ENCODE measurements around the gene ATP2B3. TPM values are rescaled to one million over a fixed set of nuclear protein-coding genes. Genes with fewer than 3 reads are reported as not detected.
"Not testable (repeated sequence)": the region's sequence is repeated elsewhere in the genome, so short reads cannot be mapped to it uniquely, and the experiment has no call there.

ATP2B3 gene
- total RNA-seq, 1 donor from 2014 or later = not detected

- peak overlapping the region; percentile 77 for H3K4me3 Mint-ChIP-seq
- intact Hi-C loops (cut with micrococcal nuclease) = no loop called here
- H3K27me3 Mint-ChIP-seq = no peaks in the 10 kb centered on the region
- ATAC-seq (ENCODE audit: low read depth) (no peak), DNase-seq (no peak)
- no peak for TF ChIP-seq CTCF (IDR thresholded peaks at IDR 0.05)
- peaks cover 9% of the 10 kb centered on the region for H3K36me3 Mint-ChIP-seq (ENCODE audit: low read depth)
- POLR2A ChIA-PET = interaction anchor here (0.5 to 2.4 kb wide), 3 partner anchors 10 to 327 kb away, joined by 3 to 12 read pairs (median 3); no protein-coding TSS in a partner anchor
- no peaks in the 10 kb centered on the region for H3K9me3 Mint-ChIP-seq
- H3K4me1 Mint-ChIP-seq = peaks cover 36% of the 10 kb centered on the region
- H3K27ac Mint-ChIP-seq = no peak overlapping the region
- CTCF ChIA-PET = interaction anchor here (1.6 kb wide), 1 partner anchor 9 kb away, joined by 9 read pairs; no protein-coding TSS in a partner anchor
Observed at GRCh38 chrX:153600032-153600373, 82.6 kb downstream of the ATP2B3 start.

- TF ChIP-seq CTCF (IDR thresholded peaks at IDR 0.05) = no peak
- H3K4me3 Mint-ChIP-seq = no peak overlapping the region
- no peaks in the 10 kb centered on the region for H3K9me3 Mint-ChIP-seq
- no peaks in the 10 kb centered on the region for H3K27me3 Mint-ChIP-seq
- H3K4me1 Mint-ChIP-seq = peaks cover 30% of the 10 kb centered on the region
- no peak overlapping the region for H3K27ac Mint-ChIP-seq
- peaks cover 2% of the 10 kb centered on the region for H3K36me3 Mint-ChIP-seq (ENCODE audit: low read depth)
- ATAC-seq (ENCODE audit: low read depth) (no peak), DNase-seq (no peak)
- POLR2A ChIA-PET = interaction anchor here (0.5 to 2.4 kb wide), 3 partner anchors 9 to 326 kb away, joined by 3 to 12 read pairs (median 11); no protein-coding TSS in a partner anchor
- intact Hi-C loops (cut with micrococcal nuclease) = no loop called here
- CTCF ChIA-PET = interaction anchor here (1.2 to 1.6 kb wide), 2 partner anchors 8 to 9 kb away, joined by 3 to 9 read pairs; no protein-coding TSS in a partner anchor
Observed at GRCh38 chrX:153600921-153601320, 83.5 kb downstream of the ATP2B3 start.

- intact Hi-C loops (cut with micrococcal nuclease) = no loop called here
- ChIA-PET POLR2A (no interaction called here), CTCF (interaction anchor here (1.2 kb wide), 1 partner anchor 8 kb away, joined by 3 read pairs; no protein-coding TSS in a partner anchor)
- no peak for ATAC-seq (ENCODE audit: low read depth)
- Mint-ChIP-seq H3K27ac (no peak overlapping the region), H3K4me1 (peaks cover 23% of the 10 kb centered on the region), H3K4me3 (no peak overlapping the region), H3K27me3 (no peaks in the 10 kb centered on the region), H3K36me3 (ENCODE audit: low read depth) (no peaks in the 10 kb centered on the region), H3K9me3 (no peaks in the 10 kb centered on the region)
- no peak for TF ChIP-seq CTCF (IDR thresholded peaks at IDR 0.05)
- no peak for DNase-seq
Observed at GRCh38 chrX:153601511-153602110, 84.2 kb downstream of the ATP2B3 start.

- DNase-seq = no peak
- Mint-ChIP-seq H3K4me1 (peaks cover 13% of the 10 kb centered on the region), H3K27me3 (no peaks in the 10 kb centered on the region), H3K27ac (no peak overlapping the region), H3K36me3 (ENCODE audit: low read depth) (no peaks in the 10 kb centered on the region), H3K4me3 (no peak overlapping the region), H3K9me3 (no peaks in the 10 kb centered on the region)
- ChIA-PET CTCF (no interaction called here), POLR2A (interaction anchor here (0.5 to 0.8 kb wide), 2 partner anchors 39 to 390 kb away, joined by 3 read pairs; no protein-coding TSS in a partner anchor)
- intact Hi-C loops (cut with micrococcal nuclease) = no loop called here
- no peak for ATAC-seq (ENCODE audit: low read depth)
- no peak for TF ChIP-seq CTCF (IDR thresholded peaks at IDR 0.05)
Observed at GRCh38 chrX:153602601-153603000, 85.2 kb downstream of the ATP2B3 start.

GRCh38 chrX:153603131-153603656, 85.8 kb downstream of the ATP2B3 start:
- no peaks in the 10 kb centered on the region for H3K36me3 Mint-ChIP-seq (ENCODE audit: low read depth)
- POLR2A ChIA-PET = interaction anchor here (0.5 kb wide), 1 partner anchor 389 kb away, joined by 3 read pairs; no protein-coding TSS in a partner anchor
- H3K4me1 Mint-ChIP-seq = peaks cover 8% of the 10 kb centered on the region
- ATAC-seq (ENCODE audit: low read depth) (no peak), DNase-seq (no peak)
- H3K9me3 Mint-ChIP-seq = no peaks in the 10 kb centered on the region
- no peak overlapping the region for H3K4me3 Mint-ChIP-seq
- no peak for TF ChIP-seq CTCF (IDR thresholded peaks at IDR 0.05)
- no peak overlapping the region for H3K27ac Mint-ChIP-seq
- intact Hi-C loops (cut with micrococcal nuclease) = no loop called here
- no peaks in the 10 kb centered on the region for H3K27me3 Mint-ChIP-seq
- CTCF ChIA-PET = no interaction called here

- H3K27ac Mint-ChIP-seq; H3K4me1 Mint-ChIP-seq; H3K27me3 Mint-ChIP-seq; CTCF ChIA-PET; intact Hi-C loops (cut with micrococcal nuclease); DNase-seq; ATAC-seq (ENCODE audit: low read depth); H3K4me3 Mint-ChIP-seq; POLR2A ChIA-PET; H3K36me3 Mint-ChIP-seq (ENCODE audit: low read depth); H3K9me3 Mint-ChIP-seq: not testable (repeated sequence)
Observed at GRCh38 chrX:153604666-153605380, 87.4 kb downstream of the ATP2B3 start.

Data from activated B cell treated with CpG ODN at 0.5 μM for 24 hours (primary cell).